Breast epithelium (tissue), 3 donors: Measurements from ENCODE around the gene FOXI2.

Experiments used
- POLR2A ChIP-seq: fragments of 450-650 bp; IDR thresholded peaks from one replicate; pipeline ENCODE4 v1.6.1; 2016; ENCODE audit warnings: antibody characterized with exemption, mild to moderate bottlenecking, moderate library complexity
- POLR2AphosphoS5 ChIP-seq, 3 donors: sonication (generic); formaldehyde crosslinking; IDR thresholded peaks; one replicate each; pipeline ENCODE4 v1.6.1; 2017; ENCODE audit warnings: antibody characterized with exemption in 3 of 3
- TF ChIP-seq, protein P1 (sequence below), 3 donors: fragments of 450-650 bp; IDR thresholded peaks; one replicate each; pipeline ENCODE4 v1.5.1; 2016 to 2017; ENCODE audit warnings: antibody characterized with exemption in 3 of 3, mild to moderate bottlenecking in 3 of 3, moderate library complexity in 3 of 3

DNA sequence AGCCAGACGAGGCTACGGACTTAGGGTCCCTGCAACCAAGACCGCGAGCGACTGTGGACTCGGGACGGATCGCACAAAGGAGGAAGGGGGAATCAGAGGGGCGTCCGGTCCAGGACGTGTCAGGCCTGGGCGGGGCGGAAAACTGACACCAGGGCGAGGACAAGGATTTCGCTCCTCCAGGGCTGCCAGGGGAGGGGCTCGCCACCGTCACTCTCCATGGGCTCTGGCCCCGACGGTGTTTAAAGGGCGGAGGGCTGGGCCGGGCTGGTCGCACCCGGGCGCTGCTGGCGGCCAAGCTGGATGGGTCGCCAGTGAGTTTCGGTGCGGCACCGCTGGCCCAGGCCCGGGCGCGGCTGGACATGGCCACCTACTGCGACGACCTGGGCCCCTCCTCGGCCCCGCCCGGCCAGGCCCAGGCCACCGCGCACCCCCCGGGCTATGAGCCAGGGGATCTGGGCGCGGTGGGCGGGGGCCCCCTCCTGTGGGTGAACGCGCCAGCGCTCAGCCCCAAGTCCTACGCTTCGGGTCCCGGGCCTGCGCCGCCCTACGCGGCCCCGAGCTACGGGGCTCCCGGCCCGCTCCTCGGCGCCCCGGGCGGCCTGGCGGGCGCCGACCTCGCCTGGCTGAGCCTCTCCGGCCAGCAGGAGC lies at the start of gene FOXI2:
- TF ChIP-seq, protein P1, sequence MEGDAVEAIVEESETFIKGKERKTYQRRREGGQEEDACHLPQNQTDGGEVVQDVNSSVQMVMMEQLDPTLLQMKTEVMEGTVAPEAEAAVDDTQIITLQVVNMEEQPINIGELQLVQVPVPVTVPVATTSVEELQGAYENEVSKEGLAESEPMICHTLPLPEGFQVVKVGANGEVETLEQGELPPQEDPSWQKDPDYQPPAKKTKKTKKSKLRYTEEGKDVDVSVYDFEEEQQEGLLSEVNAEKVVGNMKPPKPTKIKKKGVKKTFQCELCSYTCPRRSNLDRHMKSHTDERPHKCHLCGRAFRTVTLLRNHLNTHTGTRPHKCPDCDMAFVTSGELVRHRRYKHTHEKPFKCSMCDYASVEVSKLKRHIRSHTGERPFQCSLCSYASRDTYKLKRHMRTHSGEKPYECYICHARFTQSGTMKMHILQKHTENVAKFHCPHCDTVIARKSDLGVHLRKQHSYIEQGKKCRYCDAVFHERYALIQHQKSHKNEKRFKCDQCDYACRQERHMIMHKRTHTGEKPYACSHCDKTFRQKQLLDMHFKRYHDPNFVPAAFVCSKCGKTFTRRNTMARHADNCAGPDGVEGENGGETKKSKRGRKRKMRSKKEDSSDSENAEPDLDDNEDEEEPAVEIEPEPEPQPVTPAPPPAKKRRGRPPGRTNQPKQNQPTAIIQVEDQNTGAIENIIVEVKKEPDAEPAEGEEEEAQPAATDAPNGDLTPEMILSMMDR (IDR thresholded peaks at IDR 0.05): no peak
- TF ChIP-seq POLR2A: no peak
- no peak for TF ChIP-seq POLR2AphosphoS5 (IDR thresholded peaks at IDR 0.05)
